ENCODE results near the gene TRDMT1.
A peak's percentile ranks its signal among the peaks of the same experiment; 100 is the strongest.

Gene TRDMT1

DNA sequence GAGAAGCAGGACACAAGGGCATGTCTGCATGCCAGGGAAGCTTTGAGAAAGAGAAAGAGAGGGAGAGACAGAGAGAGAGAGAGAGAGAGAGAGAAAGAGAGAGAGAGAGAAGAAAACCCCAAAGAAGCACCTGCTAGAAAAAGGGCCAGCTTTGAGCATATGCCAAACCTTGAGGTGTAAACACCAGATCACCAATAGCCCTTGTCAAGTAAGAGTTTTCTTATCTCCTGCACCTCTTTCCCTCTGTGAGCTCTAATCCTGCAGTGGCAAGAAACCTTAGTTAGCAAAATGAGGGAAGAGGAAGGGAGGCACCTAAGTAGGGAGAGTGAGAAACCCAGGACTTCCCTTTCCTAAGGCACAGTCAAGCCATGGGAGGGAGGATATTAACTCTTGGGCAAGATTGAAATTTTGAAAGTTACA is 11.3 kb upstream of the TRDMT1 start:
- Histone ChIP-seq H3K9ac (ENCODE audit: low read depth in 1 of 2, low read length in 2 of 2) (no peak overlapping the region), H3K27ac (ENCODE audit: low read depth in 2 of 2, low read length in 2 of 2) (no peak overlapping the region), H3K4me1 (ENCODE audit: control insufficient read depth in 2 of 2, insufficient read depth in 2 of 2, low read length in 2 of 2) (no peaks in the 10 kb centered on the region), H3K27me3 (ENCODE audit: control insufficient read depth in 2 of 2, insufficient read depth in 2 of 2, low read length in 2 of 2) (no peaks in the 10 kb centered on the region), H3K36me3 (ENCODE audit: control insufficient read depth in 2 of 2, insufficient read depth in 2 of 2, low read length in 2 of 2) (no peaks in the 10 kb centered on the region), H3K9me3 (ENCODE audit: control insufficient read depth in 2 of 2, low read length in 2 of 2) (no peaks in the 10 kb centered on the region), H3K4me3 (ENCODE audit: low read length in 2 of 2) (no peak overlapping the region)

DNA sequence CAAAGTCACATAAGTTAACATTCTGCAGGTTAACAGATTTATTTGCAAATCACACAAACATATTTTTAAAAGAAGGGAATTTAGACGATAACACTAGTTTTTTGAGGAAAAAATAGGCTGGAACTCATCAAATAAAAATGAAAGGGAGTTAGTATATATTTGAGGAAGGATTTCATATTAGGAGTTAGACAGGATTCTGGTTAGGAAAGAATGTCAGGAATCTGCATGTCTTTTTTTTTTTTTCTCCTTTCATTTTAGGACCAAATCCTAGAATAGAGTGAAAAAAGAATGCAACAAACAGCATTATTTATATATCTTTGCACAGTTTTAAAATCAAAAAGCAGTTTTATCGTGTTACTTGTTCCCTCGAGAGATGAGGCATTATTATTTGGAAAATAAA is 8.9 kb upstream of the TRDMT1 start:
- no peaks in the 10 kb centered on the region for H3K9me3 ChIP-seq (ENCODE audit: control insufficient read depth in 2 of 2, low read length in 2 of 2)
- no peak overlapping the region for H3K27ac ChIP-seq (ENCODE audit: low read depth in 2 of 2, low read length in 2 of 2)
- no peaks in the 10 kb centered on the region for H3K4me1 ChIP-seq (ENCODE audit: control insufficient read depth in 2 of 2, insufficient read depth in 2 of 2, low read length in 2 of 2)
- H3K9ac ChIP-seq (ENCODE audit: low read depth in 1 of 2, low read length in 2 of 2), result no peak overlapping the region
- no peaks in the 10 kb centered on the region for H3K36me3 ChIP-seq (ENCODE audit: control insufficient read depth in 2 of 2, insufficient read depth in 2 of 2, low read length in 2 of 2)
- H3K27me3 ChIP-seq (ENCODE audit: control insufficient read depth in 2 of 2, insufficient read depth in 2 of 2, low read length in 2 of 2), result no peaks in the 10 kb centered on the region
- H3K4me3 ChIP-seq (ENCODE audit: low read length in 2 of 2), result no peak overlapping the region

DNA sequence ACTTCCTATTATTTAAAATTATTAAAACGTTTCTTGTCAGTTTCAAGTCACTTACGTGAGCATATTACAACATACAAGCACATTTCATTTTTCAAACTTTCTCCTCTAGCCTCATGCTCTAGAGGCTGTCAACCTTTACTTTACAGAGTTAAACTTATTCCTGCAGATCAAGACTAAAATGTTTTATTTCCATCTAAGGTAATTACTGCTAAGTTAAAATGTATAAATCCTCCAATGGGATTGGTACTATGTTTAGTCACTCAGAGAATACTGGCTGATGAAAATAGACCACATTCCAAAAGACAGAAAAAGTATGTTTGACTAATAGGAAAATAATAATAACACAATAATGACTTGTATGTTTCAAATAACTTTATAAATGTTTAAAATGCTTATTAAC is 8.4 kb upstream of the TRDMT1 start:
- H3K9me3 ChIP-seq (ENCODE audit: control insufficient read depth in 2 of 2, low read length in 2 of 2), result no peaks in the 10 kb centered on the region
- no peak overlapping the region for H3K9ac ChIP-seq (ENCODE audit: low read depth in 1 of 2, low read length in 2 of 2)
- H3K4me3 ChIP-seq (ENCODE audit: low read length in 2 of 2), result no peak overlapping the region
- no peaks in the 10 kb centered on the region for H3K36me3 ChIP-seq (ENCODE audit: control insufficient read depth in 2 of 2, insufficient read depth in 2 of 2, low read length in 2 of 2)
- H3K4me1 ChIP-seq (ENCODE audit: control insufficient read depth in 2 of 2, insufficient read depth in 2 of 2, low read length in 2 of 2), result no peaks in the 10 kb centered on the region
- H3K27ac ChIP-seq (ENCODE audit: low read depth in 2 of 2, low read length in 2 of 2), result no peak overlapping the region
- H3K27me3 ChIP-seq (ENCODE audit: control insufficient read depth in 2 of 2, insufficient read depth in 2 of 2, low read length in 2 of 2), result no peaks in the 10 kb centered on the region

DNA sequence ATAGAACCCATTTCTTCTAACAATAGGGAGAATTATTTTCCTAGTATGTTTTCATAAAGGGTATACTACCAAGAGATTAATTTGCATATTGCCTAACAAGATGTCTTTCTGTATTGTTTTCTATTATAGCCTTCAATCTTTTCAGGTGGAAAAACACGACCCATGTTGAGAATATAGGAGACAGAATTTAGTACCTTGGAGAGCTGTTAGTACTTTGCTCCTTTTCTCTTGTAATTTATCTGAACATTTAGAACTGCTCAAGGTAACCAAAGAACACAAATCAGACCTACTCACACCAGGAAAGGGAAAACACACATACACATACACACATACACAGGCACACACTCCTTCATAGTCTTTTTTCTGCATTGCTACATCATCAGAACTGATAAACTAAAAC is 7.8 kb upstream of the TRDMT1 start:
- Histone ChIP-seq H3K4me3 (ENCODE audit: low read length in 2 of 2) (no peak overlapping the region), H3K27ac (ENCODE audit: low read depth in 2 of 2, low read length in 2 of 2) (no peak overlapping the region), H3K4me1 (ENCODE audit: control insufficient read depth in 2 of 2, insufficient read depth in 2 of 2, low read length in 2 of 2) (no peaks in the 10 kb centered on the region), H3K27me3 (ENCODE audit: control insufficient read depth in 2 of 2, insufficient read depth in 2 of 2, low read length in 2 of 2) (no peaks in the 10 kb centered on the region), H3K9me3 (ENCODE audit: control insufficient read depth in 2 of 2, low read length in 2 of 2) (no peaks in the 10 kb centered on the region), H3K9ac (ENCODE audit: low read depth in 1 of 2, low read length in 2 of 2) (no peak overlapping the region), H3K36me3 (ENCODE audit: control insufficient read depth in 2 of 2, insufficient read depth in 2 of 2, low read length in 2 of 2) (no peaks in the 10 kb centered on the region)

DNA sequence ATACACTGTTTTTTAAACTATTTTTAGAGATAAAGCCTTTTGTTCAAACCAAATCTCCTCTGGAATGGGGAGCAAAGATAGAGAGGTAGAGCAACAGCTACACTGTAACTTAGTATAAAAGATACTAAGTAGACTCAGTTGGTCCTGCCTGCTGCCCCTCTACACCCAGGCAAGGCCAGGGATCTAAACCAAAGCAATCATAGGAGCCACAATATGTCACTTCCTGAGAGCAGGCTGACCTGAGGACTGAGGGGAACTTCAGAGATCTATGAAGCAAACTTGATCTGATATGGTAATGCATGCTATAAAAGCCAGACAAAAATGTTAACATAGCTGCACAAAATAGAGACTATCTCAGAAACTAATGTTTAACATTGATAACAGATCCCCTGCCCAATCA is 7.0 kb upstream of the TRDMT1 start:
- no peaks in the 10 kb centered on the region for H3K27me3 ChIP-seq (ENCODE audit: control insufficient read depth in 2 of 2, insufficient read depth in 2 of 2, low read length in 2 of 2)
- H3K4me1 ChIP-seq (ENCODE audit: control insufficient read depth in 2 of 2, insufficient read depth in 2 of 2, low read length in 2 of 2), result no peaks in the 10 kb centered on the region
- H3K9ac ChIP-seq (ENCODE audit: low read depth in 1 of 2, low read length in 2 of 2), result no peak overlapping the region
- H3K27ac ChIP-seq (ENCODE audit: low read depth in 2 of 2, low read length in 2 of 2), result no peak overlapping the region
- no peaks in the 10 kb centered on the region for H3K9me3 ChIP-seq (ENCODE audit: control insufficient read depth in 2 of 2, low read length in 2 of 2)
- no peak overlapping the region for H3K4me3 ChIP-seq (ENCODE audit: low read length in 2 of 2)
- no peaks in the 10 kb centered on the region for H3K36me3 ChIP-seq (ENCODE audit: control insufficient read depth in 2 of 2, insufficient read depth in 2 of 2, low read length in 2 of 2)

DNA sequence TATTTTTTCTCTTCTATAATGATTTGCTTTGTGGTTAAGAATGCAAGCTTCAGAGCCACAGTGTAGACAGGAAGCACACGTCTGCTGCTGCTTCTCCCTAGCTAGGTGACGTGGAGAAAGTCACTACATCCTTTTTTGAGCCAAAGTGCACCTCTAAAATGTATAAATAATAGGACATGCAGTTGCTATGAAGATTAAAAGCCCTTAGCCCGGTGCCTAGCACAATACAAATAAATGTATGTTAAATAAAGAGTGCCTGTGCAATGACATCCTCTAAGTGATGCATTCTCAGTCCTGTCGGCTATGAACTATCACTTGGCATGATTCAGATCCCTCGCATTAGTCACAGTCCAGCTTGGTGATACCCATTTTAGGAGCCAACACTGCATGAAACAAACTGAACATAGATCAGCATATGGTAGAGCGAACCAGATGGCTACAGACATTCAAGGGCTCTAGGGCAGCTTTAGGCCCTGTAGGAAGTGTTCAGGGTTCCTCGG is 4.8 kb upstream of the TRDMT1 start:
- Histone ChIP-seq H3K27me3 (ENCODE audit: control insufficient read depth in 2 of 2, insufficient read depth in 2 of 2, low read length in 2 of 2) (no peaks in the 10 kb centered on the region), H3K4me3 (ENCODE audit: low read length in 2 of 2) (no peak overlapping the region), H3K9ac (ENCODE audit: low read depth in 1 of 2, low read length in 2 of 2) (no peak overlapping the region), H3K36me3 (ENCODE audit: control insufficient read depth in 2 of 2, insufficient read depth in 2 of 2, low read length in 2 of 2) (no peaks in the 10 kb centered on the region), H3K9me3 (ENCODE audit: control insufficient read depth in 2 of 2, low read length in 2 of 2) (no peaks in the 10 kb centered on the region), H3K27ac (ENCODE audit: low read depth in 2 of 2, low read length in 2 of 2) (peak overlapping the region; percentile 35 to 51), H3K4me1 (ENCODE audit: control insufficient read depth in 2 of 2, insufficient read depth in 2 of 2, low read length in 2 of 2) (peaks cover 0 to 5% of the 10 kb centered on the region in 2 donors)

DNA sequence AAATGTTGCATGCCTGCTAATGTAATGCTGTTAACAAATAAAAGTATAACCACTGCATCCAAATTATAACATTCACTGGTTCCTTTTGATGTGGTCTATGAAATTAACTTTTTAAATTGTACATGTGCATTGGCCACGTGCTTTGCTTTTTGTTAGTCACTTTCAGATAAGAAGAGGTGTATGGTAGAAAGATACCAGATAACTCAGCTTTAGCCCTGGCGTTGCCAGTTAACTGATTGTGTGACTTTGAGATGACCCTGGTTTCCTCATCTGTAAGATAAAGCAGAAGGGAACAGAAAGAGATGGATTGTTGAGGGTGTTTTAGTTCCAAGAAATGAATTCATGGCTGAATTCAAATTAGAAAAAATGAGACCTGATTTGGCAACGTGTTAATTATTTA is 1.9 kb upstream of the TRDMT1 start:
- no peak overlapping the region for H3K9ac ChIP-seq (ENCODE audit: low read depth in 1 of 2, low read length in 2 of 2)
- no peak overlapping the region for H3K27ac ChIP-seq (ENCODE audit: low read depth in 2 of 2, low read length in 2 of 2)
- peaks cover 0 to 5% of the 10 kb centered on the region in 2 donors for H3K4me1 ChIP-seq (ENCODE audit: control insufficient read depth in 2 of 2, insufficient read depth in 2 of 2, low read length in 2 of 2)
- no peak overlapping the region for H3K4me3 ChIP-seq (ENCODE audit: low read length in 2 of 2)
- no peaks in the 10 kb centered on the region for H3K9me3 ChIP-seq (ENCODE audit: control insufficient read depth in 2 of 2, low read length in 2 of 2)
- no peaks in the 10 kb centered on the region for H3K27me3 ChIP-seq (ENCODE audit: control insufficient read depth in 2 of 2, insufficient read depth in 2 of 2, low read length in 2 of 2)
- no peaks in the 10 kb centered on the region for H3K36me3 ChIP-seq (ENCODE audit: control insufficient read depth in 2 of 2, insufficient read depth in 2 of 2, low read length in 2 of 2)

DNA sequence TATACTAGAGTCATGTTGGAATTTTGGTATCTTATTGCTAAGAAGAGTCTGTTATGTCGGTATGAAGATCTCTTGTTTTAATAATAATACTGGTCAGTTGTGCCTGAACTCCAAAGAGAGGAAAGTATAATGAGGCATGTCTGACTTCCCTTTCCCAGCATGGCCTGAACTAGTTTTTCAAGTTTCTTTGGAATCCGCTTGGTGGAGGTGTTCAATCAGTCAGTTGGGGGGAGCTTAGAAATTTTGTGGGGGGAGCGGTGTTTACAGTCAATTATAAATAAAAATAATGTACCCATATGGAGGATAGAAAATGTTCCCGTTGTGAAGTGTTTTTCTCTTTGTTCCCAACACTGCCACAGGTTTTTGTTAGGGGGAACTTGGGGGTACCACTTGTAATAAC is 1.5 kb upstream of the TRDMT1 start:
- Histone ChIP-seq H3K4me3 (ENCODE audit: low read length in 2 of 2) (no peak overlapping the region), H3K27ac (ENCODE audit: low read depth in 2 of 2, low read length in 2 of 2) (no peak overlapping the region), H3K9me3 (ENCODE audit: control insufficient read depth in 2 of 2, low read length in 2 of 2) (no peaks in the 10 kb centered on the region)

DNA sequence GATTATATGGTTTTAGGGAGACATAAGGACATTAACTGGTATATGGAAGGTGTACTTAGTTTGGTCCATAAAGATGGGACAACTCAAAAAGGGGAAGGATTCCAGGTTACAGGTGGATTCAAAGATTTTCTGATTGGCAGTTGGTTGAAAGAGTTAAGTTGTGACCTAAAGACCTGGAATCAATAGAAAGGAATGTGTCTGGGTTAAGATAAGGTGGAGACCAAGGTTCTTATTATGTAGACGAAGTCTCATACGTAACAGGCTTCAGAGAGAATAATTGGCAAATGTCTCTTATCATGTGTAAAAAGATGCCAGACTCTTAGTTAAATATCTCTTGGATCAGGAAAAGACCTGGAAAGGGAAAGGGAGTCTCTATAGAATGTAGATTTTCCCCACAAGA is 1.0 kb upstream of the TRDMT1 start:
- no peaks in the 10 kb centered on the region for H3K27me3 ChIP-seq (ENCODE audit: control insufficient read depth in 2 of 2, insufficient read depth in 2 of 2, low read length in 2 of 2)
- H3K9ac ChIP-seq (ENCODE audit: low read depth in 1 of 2, low read length in 2 of 2), result no peak overlapping the region
- H3K4me3 ChIP-seq (ENCODE audit: low read length in 2 of 2), result no peak overlapping the region
- H3K36me3 ChIP-seq (ENCODE audit: control insufficient read depth in 2 of 2, insufficient read depth in 2 of 2, low read length in 2 of 2), result no peaks in the 10 kb centered on the region
- peaks cover 0 to 5% of the 10 kb centered on the region in 2 donors for H3K4me1 ChIP-seq (ENCODE audit: control insufficient read depth in 2 of 2, insufficient read depth in 2 of 2, low read length in 2 of 2)
- H3K9me3 ChIP-seq (ENCODE audit: control insufficient read depth in 2 of 2, low read length in 2 of 2), result no peaks in the 10 kb centered on the region
- no peak overlapping the region for H3K27ac ChIP-seq (ENCODE audit: low read depth in 2 of 2, low read length in 2 of 2)

More for the DNA sequence above, 1.5 kb upstream of the TRDMT1 start:
- Histone ChIP-seq H3K4me1 (ENCODE audit: control insufficient read depth in 2 of 2, insufficient read depth in 2 of 2, low read length in 2 of 2) (peaks cover 0 to 5% of the 10 kb centered on the region in 2 donors), H3K36me3 (ENCODE audit: control insufficient read depth in 2 of 2, insufficient read depth in 2 of 2, low read length in 2 of 2) (no peaks in the 10 kb centered on the region), H3K9ac (ENCODE audit: low read depth in 1 of 2, low read length in 2 of 2) (no peak overlapping the region), H3K27me3 (ENCODE audit: control insufficient read depth in 2 of 2, insufficient read depth in 2 of 2, low read length in 2 of 2) (no peaks in the 10 kb centered on the region)

DNA sequence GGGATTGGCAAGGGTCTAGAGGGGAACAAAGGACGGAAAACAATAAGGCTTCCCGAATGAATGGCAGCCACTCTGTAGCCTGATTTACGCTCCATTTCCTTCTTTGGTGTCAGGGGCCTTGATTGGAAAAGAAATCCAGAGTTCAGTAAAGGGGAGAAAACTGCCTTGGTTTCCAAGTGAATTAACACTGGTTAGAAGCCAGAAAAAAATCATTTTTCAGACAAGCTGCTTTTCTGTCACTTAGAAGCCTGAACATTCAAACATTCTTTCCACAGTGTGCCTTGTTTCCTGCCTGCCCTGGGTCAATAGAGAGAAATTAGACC is 283 bp upstream of the TRDMT1 start:
- H3K4me1 ChIP-seq (ENCODE audit: control insufficient read depth in 2 of 2, insufficient read depth in 2 of 2, low read length in 2 of 2), result peaks cover 0 to 5% of the 10 kb centered on the region in 2 donors
- peak overlapping the region; percentile 91 to 96 for H3K27ac ChIP-seq (ENCODE audit: low read depth in 2 of 2, low read length in 2 of 2)
- H3K9ac ChIP-seq (ENCODE audit: low read depth in 1 of 2, low read length in 2 of 2), result peak overlapping the region; percentile 86 to 87
- H3K9me3 ChIP-seq (ENCODE audit: control insufficient read depth in 2 of 2, low read length in 2 of 2), result no peaks in the 10 kb centered on the region
- peak overlapping the region; percentile 80 to 87 for H3K4me3 ChIP-seq (ENCODE audit: low read length in 2 of 2)
- no peaks in the 10 kb centered on the region for H3K36me3 ChIP-seq (ENCODE audit: control insufficient read depth in 2 of 2, insufficient read depth in 2 of 2, low read length in 2 of 2)
- no peaks in the 10 kb centered on the region for H3K27me3 ChIP-seq (ENCODE audit: control insufficient read depth in 2 of 2, insufficient read depth in 2 of 2, low read length in 2 of 2)
